IMR-90 (cell line): ENCODE measurements around the gene CEP170. TPM values are rescaled to one million over a fixed set of nuclear protein-coding genes. Genes with fewer than 3 reads are reported as not detected.
A peak's percentile ranks its signal among the peaks of the same experiment; 100 is the strongest.

Experiments used
- ATAC-seq: fragments of 200-7000 bp; cut with Tn5 transposase; 2 replicates; pipeline ENCODE4 v1.9.1; 2020; ENCODE audit warnings: low read depth, mild to moderate bottlenecking, moderate library complexity
- BruUV-seq: library from RNA; stranded (reverse); fragments of 400-500 nt; replicated peaks from 2 replicates; lab custom pipeline; 2021; lab: Mats Ljungman, UMichigan
- CTCF ChIA-PET: fragments of 300-600 bp; formaldehyde crosslinking; extraction: SDS; loops from one replicate; lab custom pipeline; 2021; ENCODE audit warnings: antibody characterized with exemption; lab: Yijun Ruan, JAX
- POLR2A ChIA-PET: fragments of 300-600 bp; sonication (Branson Sonifier 250); formaldehyde crosslinking; loops from one replicate; lab custom pipeline; 2022; ENCODE audit warnings: antibody characterized with exemption; ENCODE audit not compliant: unreplicated experiment; lab: Charles Lee
- DNase-seq: peaks from one replicate; pipeline ENCODE4 v3.0.0; 2013
- H2AFZ ChIP-seq: replicated peaks from 2 replicates; pipeline ENCODE3; 2013; ENCODE audit warnings: low read length, mild to moderate bottlenecking; ENCODE audit not compliant: poor library complexity
- H2AK5ac ChIP-seq: 2 replicates; pipeline ENCODE4 v1.6.1; 2013; ENCODE audit warnings: low read depth, low read length, inconsistent platforms
- H2AK9ac ChIP-seq: replicated peaks from 2 replicates; pipeline ENCODE3; 2013; ENCODE audit warnings: mild to moderate bottlenecking, low read depth, low read length, moderate library complexity; ENCODE audit not compliant: poor library complexity
- H2BK120ac ChIP-seq: 2 replicates; pipeline ENCODE4 v1.6.1; 2013; ENCODE audit warnings: low read depth, low read length, inconsistent platforms
- H2BK15ac ChIP-seq: 3 replicates; pipeline ENCODE4 v1.6.1; 2013; ENCODE audit warnings: low read depth, low read length, inconsistent platforms
- H2BK20ac ChIP-seq: 2 replicates; pipeline ENCODE4 v1.6.1; 2013; ENCODE audit warnings: low read depth, mild to moderate bottlenecking, inconsistent platforms, low read length, moderate library complexity
- H2BK5ac ChIP-seq: 2 replicates; pipeline ENCODE4 v1.6.1; 2013; ENCODE audit warnings: mild to moderate bottlenecking, low read depth, low read length, inconsistent platforms; ENCODE audit not compliant: poor library complexity, severe bottlenecking
- H3K14ac ChIP-seq: replicated peaks from 2 replicates; pipeline ENCODE4 v1.6.1; 2013; ENCODE audit warnings: low read depth, low read length, inconsistent platforms
- H3K18ac ChIP-seq: 2 replicates; pipeline ENCODE4 v1.6.1; 2013; ENCODE audit warnings: low read depth, low read length, control low read depth
- H3K23ac ChIP-seq: 2 replicates; pipeline ENCODE4 v1.6.1; 2013; ENCODE audit warnings: low read depth, low read length, inconsistent platforms
- H3K27ac ChIP-seq: 2 replicates; pipeline ENCODE4 v1.5.1; 2013; ENCODE audit warnings: mild to moderate bottlenecking, control low read depth, low read length; ENCODE audit not compliant: insufficient read depth
- H3K27me3 ChIP-seq: 2 replicates; pipeline ENCODE4 v1.6.1; 2013; ENCODE audit warnings: low read length; ENCODE audit not compliant: control insufficient read depth, insufficient read depth
- H3K36me3 ChIP-seq: 2 replicates; pipeline ENCODE4 v1.6.1; 2013; ENCODE audit warnings: low read length, mixed read lengths; ENCODE audit not compliant: control insufficient read depth, insufficient read depth
- H3K4ac ChIP-seq: 2 replicates; pipeline ENCODE4 v1.6.1; 2013; ENCODE audit warnings: low read depth, low read length, inconsistent platforms
- H3K4me1 ChIP-seq: 2 replicates; pipeline ENCODE4 v1.6.1; 2013; ENCODE audit warnings: low read length, mixed read lengths; ENCODE audit not compliant: control insufficient read depth, insufficient read depth
- H3K4me2 ChIP-seq: 2 replicates; pipeline ENCODE4 v1.6.1; 2013; ENCODE audit warnings: low read depth, mild to moderate bottlenecking, control low read depth, low read length, moderate library complexity
- H3K4me3 ChIP-seq: 2 replicates; pipeline ENCODE4 v1.5.1; 2013; ENCODE audit warnings: low read depth, mild to moderate bottlenecking, control low read depth, low read length, moderate library complexity; ENCODE audit not compliant: insufficient read depth
- H3K56ac ChIP-seq: 2 replicates; pipeline ENCODE4 v1.6.1; 2013; ENCODE audit warnings: low read length, inconsistent platforms; ENCODE audit not compliant: insufficient read depth; ENCODE audit errors: extremely low read depth
- H3K79me1 ChIP-seq, 2 experiments: 2 replicates each; pipeline ENCODE4 v1.6.1; 2013; ENCODE audit warnings: low read length in 2 of 2, inconsistent platforms in 1 of 2, low read depth in 1 of 2
- H3K9ac ChIP-seq: 2 replicates; pipeline ENCODE4 v1.6.1; 2013; ENCODE audit warnings: low read depth, low read length, control low read depth
- H3K9me1 ChIP-seq: 2 replicates; pipeline ENCODE4 v1.6.1; 2013; ENCODE audit warnings: low read length, inconsistent platforms; ENCODE audit not compliant: insufficient read depth
- H3K9me3 ChIP-seq: 2 replicates; pipeline ENCODE4 v1.6.1; 2013; ENCODE audit warnings: low read length; ENCODE audit not compliant: control insufficient read depth, insufficient read depth
- H4K20me1 ChIP-seq: 2 replicates; pipeline ENCODE4 v1.6.1; 2013; ENCODE audit warnings: low read length, inconsistent platforms; ENCODE audit not compliant: insufficient read depth
- H4K5ac ChIP-seq: 2 replicates; pipeline ENCODE4 v1.6.1; 2013; ENCODE audit warnings: mild to moderate bottlenecking, low read depth, low read length, control low read depth
- H4K8ac ChIP-seq, 2 experiments: 2 replicates each; pipeline ENCODE4 v1.6.1; 2013; ENCODE audit warnings: low read depth in 2 of 2, low read length in 2 of 2, control low read depth in 1 of 2, inconsistent platforms in 1 of 2
- H4K91ac ChIP-seq: 2 replicates; pipeline ENCODE4 v1.6.1; 2013; ENCODE audit warnings: low read depth, low read length, inconsistent platforms; ENCODE audit not compliant: insufficient read depth
- BHLHE40 ChIP-seq: fragments of 150-350 bp; IDR thresholded peaks from 2 replicates; pipeline ENCODE4 v1.6.1; 2016; ENCODE audit warnings: mild to moderate bottlenecking, low read depth, low read length
- CEBPB ChIP-seq: IDR thresholded peaks from 2 replicates; pipeline ENCODE4 v1.6.1; 2012; ENCODE audit warnings: low read depth, low read length, improper control_type of control experiment
- CHD1 ChIP-seq: IDR thresholded peaks from 2 replicates; pipeline ENCODE4 v1.6.1; 2012; ENCODE audit warnings: low read depth, low read length, improper control_type of control experiment
- CTCF ChIP-seq: conservative IDR thresholded peaks from 2 replicates; pipeline ENCODE4 v1.5.1; 2012; ENCODE audit warnings: mild to moderate bottlenecking, low read depth, low read length, improper control_type of control experiment
- ELK1 ChIP-seq: fragments of 150-350 bp; IDR thresholded peaks from 2 replicates; pipeline ENCODE4 v1.6.1; 2016; ENCODE audit warnings: low read depth, mild to moderate bottlenecking, low read length, moderate library complexity, borderline replicate concordance
- MAFK ChIP-seq: IDR thresholded peaks from 2 replicates; pipeline ENCODE4 v1.6.1; 2012; ENCODE audit warnings: low read depth, low read length, improper control_type of control experiment
- MAZ ChIP-seq: IDR thresholded peaks from 2 replicates; pipeline ENCODE4 v1.6.1; 2012; ENCODE audit warnings: low read depth, mild to moderate bottlenecking, low read length, improper control_type of control experiment, moderate library complexity, borderline replicate concordance
- MXI1 ChIP-seq: IDR thresholded peaks from 2 replicates; pipeline ENCODE4 v1.6.1; 2012; ENCODE audit warnings: low read depth, mild to moderate bottlenecking, low read length, moderate library complexity, borderline replicate concordance
- NFE2L2 ChIP-seq: fragments of 150-350 bp; IDR thresholded peaks from 2 replicates; pipeline ENCODE4 v1.6.1; 2016; ENCODE audit warnings: low read depth, mild to moderate bottlenecking, low read length
- POLR2A ChIP-seq: IDR thresholded peaks from 2 replicates; pipeline ENCODE4 v1.6.1; 2012; ENCODE audit warnings: mild to moderate bottlenecking, low read depth, low read length
- RCOR1 ChIP-seq: IDR thresholded peaks from 2 replicates; pipeline ENCODE4 v1.6.1; 2012; ENCODE audit warnings: mild to moderate bottlenecking, low read length, improper control_type of control experiment; ENCODE audit not compliant: insufficient replicate concordance
- RFX5 ChIP-seq: IDR thresholded peaks from 2 replicates; pipeline ENCODE4 v1.8.0; 2012; ENCODE audit warnings: low read depth, mild to moderate bottlenecking, low read length, moderate library complexity
- SMC3 ChIP-seq: fragments of 150-350 bp; IDR thresholded peaks from 2 replicates; pipeline ENCODE4 v1.6.1; 2016; ENCODE audit warnings: low read depth, mild to moderate bottlenecking, antibody characterized with exemption, low read length, moderate library complexity
- USF2 ChIP-seq: fragments of 150-350 bp; IDR thresholded peaks from 2 replicates; pipeline ENCODE4 v1.6.1; 2017; ENCODE audit warnings: mild to moderate bottlenecking, antibody characterized with exemption, low read length, low read depth
- WGBS, 2 experiments: methylation state at CpG; one replicate each; pipeline versions ENCODE4 v1.1.5 to v1.1.7; 2013; ENCODE audit warnings: missing lambda C conversion rate in 2 of 2; ENCODE audit not compliant: insufficient read length in 1 of 2; ENCODE audit errors: extremely low coverage in 2 of 2; 5-methylcytosine and 5-hydroxymethylcytosine counted together
- dilution Hi-C: fragments of 300-500 bp; cut with HindIII; formaldehyde crosslinking; loops from one replicate; pipeline ENCODE4 v1.14.3; 2018; ENCODE audit warnings: low sequenced_read_pairs; ENCODE audit not compliant: unreplicated experiment
- in situ Hi-C: fragments of 300-500 bp; cut with MboI; formaldehyde crosslinking; loops from 3 replicates; pipeline ENCODE4 v1.14.3; 2019; ENCODE audit warnings: low sequenced_read_pairs, inconsistent platforms, mixed read lengths
- intact Hi-C: fragments of 100-400 bp; cut with micrococcal nuclease; formaldehyde crosslinking; loops from 2 replicates; pipeline ENCODE4 v1.10.0; 2022
- polyA plus RNA-seq, 3 experiments: library from polyadenylated mRNA; depleted of rRNA; stranded (reverse); fragments of >200 nt; gene quantifications; 2 replicates each; pipeline ENCODE4 v1.2.3, GENCODE V29; 2012; ENCODE audit warnings: low replicate concordance in 1 of 3
- total RNA-seq: library from RNA; depleted of rRNA; stranded (reverse); fragments of >200 nt; gene quantifications from 2 replicates; pipeline ENCODE4 v1.2.3, GENCODE V29; 2012

The CEP170 gene
- total and polyA plus RNA-seq, 2 of the 4 experiments (the other 2 are of a cell fraction): 65.8 to 151 TPM

- no peak overlapping the region for H3K27ac ChIP-seq
- no peak overlapping the region for H2AFZ ChIP-seq
- no TSS peak for BruUV-seq
- no peaks in the 10 kb centered on the region for H3K27me3 ChIP-seq
- CTCF ChIA-PET: no interaction called here
- no peak overlapping the region for H4K5ac ChIP-seq
- peaks cover 5% of the 10 kb centered on the region; the same call in 1 of the 2 replicates for H3K4me1 ChIP-seq
- H3K36me3 ChIP-seq: peaks cover 4% of the 10 kb centered on the region
- peak overlapping the region; percentile 39 for H2BK5ac ChIP-seq
- H3K56ac ChIP-seq: no peak overlapping the region
- H4K20me1 ChIP-seq: no peaks in the 10 kb centered on the region
- no peak overlapping the region for H2BK20ac ChIP-seq
- H4K91ac ChIP-seq: no peak overlapping the region
- no peak overlapping the region for H3K23ac ChIP-seq
- H3K4me3 ChIP-seq: no peak overlapping the region
- no peak overlapping the region for H3K4me2 ChIP-seq
- POLR2A ChIA-PET: no interaction called here
- H3K9me3 ChIP-seq: peaks cover 3% of the 10 kb centered on the region; the same call in 1 of the 2 replicates
- H4K8ac ChIP-seq: no peak overlapping the region
- no peak overlapping the region; the same call in 2 of the 3 replicates for H2BK15ac ChIP-seq
- DNase-seq (no peak), ATAC-seq (no peak)
- H2BK120ac ChIP-seq: no peak overlapping the region
- no peaks in the 10 kb centered on the region; the same call in 1 of the 2 replicates for H3K9me1 ChIP-seq
- TF ChIP-seq NFE2L2 (no peak), POLR2A (no peak), ELK1 (no peak), USF2 (no peak), SMC3 (no peak), CHD1 (no peak), MAZ (no peak), RCOR1 (no peak), CTCF (no peak), BHLHE40 (no peak), MAFK (no peak), MXI1 (no peak), RFX5 (no peak), CEBPB (no peak)
- H2AK9ac ChIP-seq: no peak overlapping the region
- 0 out of 2 replicates have a peak overlapping the region, but pooled peaks have one; percentile 10 for H2AK5ac ChIP-seq
- peaks cover 17 to 29% of the 10 kb centered on the region in 2 experiments for H3K79me1 ChIP-seq
- no peak overlapping the region for H3K9ac ChIP-seq
- no peak overlapping the region for H3K4ac ChIP-seq
- intact Hi-C loops: loop anchor here (2.0 kb wide), 1 partner anchor 17 kb away; no protein-coding TSS in a partner anchor
- WGBS, 2 experiments: no CpG with 5 or more reads among the region's 4 CpGs
- in situ Hi-C loops: no loop called here
- H3K18ac ChIP-seq: peak overlapping the region; percentile 76; the same call in 1 of the 2 replicates
- no peak overlapping the region for H3K14ac ChIP-seq
- dilution Hi-C loops: no loop called here
These were observed 39.1 kb upstream of the CEP170 start for GRCh38 chr1:243293941-243294722.
